WTC11 (cell line): ENCODE measurements around the gene SRCIN1. TPM values are rescaled to one million over a fixed set of nuclear protein-coding genes. Genes with fewer than 3 reads are reported as not detected.
A peak's percentile ranks its signal among the peaks of the same experiment; 100 is the strongest.

Source experiments
- ATF3 ChIP-seq: sonication (generic); formaldehyde crosslinking; conservative IDR thresholded peaks from 2 replicates; pipeline ENCODE4 v1.8.1; 2022; ENCODE audit warnings: mild to moderate bottlenecking, missing genetic modification reagents
- CBFB ChIP-seq: sonication (generic); formaldehyde crosslinking; IDR thresholded peaks from 2 replicates; pipeline ENCODE4 v1.8.1; 2022; ENCODE audit warnings: mild to moderate bottlenecking, low read depth, missing genetic modification reagents
- E2F5 ChIP-seq: sonication (generic); formaldehyde crosslinking; IDR thresholded peaks from 2 replicates; pipeline ENCODE4 v1.8.1; 2022; ENCODE audit warnings: mild to moderate bottlenecking, moderate library complexity, missing genetic modification reagents
- FOXJ3 ChIP-seq: sonication (generic); formaldehyde crosslinking; IDR thresholded peaks from 2 replicates; pipeline ENCODE4 v1.9.0; 2021; ENCODE audit warnings: missing genetic modification reagents, mild to moderate bottlenecking, borderline replicate concordance
- FOXK1 ChIP-seq: sonication (generic); formaldehyde crosslinking; IDR thresholded peaks from 2 replicates; pipeline ENCODE4 v1.8.0; 2022; ENCODE audit warnings: mild to moderate bottlenecking, moderate library complexity, missing genetic modification reagents
- FOXP1 ChIP-seq: sonication (generic); formaldehyde crosslinking; IDR thresholded peaks from 2 replicates; pipeline ENCODE4 v1.8.0; 2022; ENCODE audit warnings: missing genetic modification reagents, mild to moderate bottlenecking, moderate library complexity, borderline replicate concordance
- FOXP4 ChIP-seq: sonication (generic); formaldehyde crosslinking; IDR thresholded peaks from 2 replicates; pipeline ENCODE4 v1.8.0; 2022; ENCODE audit warnings: mild to moderate bottlenecking, missing genetic modification reagents
- GABPB1 ChIP-seq: sonication (generic); formaldehyde crosslinking; IDR thresholded peaks from 2 replicates; pipeline ENCODE4 v1.8.1; 2023; ENCODE audit warnings: mild to moderate bottlenecking, missing genetic modification reagents
- GRHL2 ChIP-seq: fragments of 250-450 bp; sonication (Bioruptor Pico); IDR thresholded peaks from 2 replicates; pipeline ENCODE4 v1.8.0; 2022; ENCODE audit warnings: mild to moderate bottlenecking, moderate library complexity; ENCODE audit not compliant: insufficient replicate concordance, severe bottlenecking
- HMGXB4 ChIP-seq: sonication (generic); formaldehyde crosslinking; IDR thresholded peaks from 2 replicates; pipeline ENCODE4 v1.8.1; 2023; ENCODE audit warnings: mild to moderate bottlenecking, moderate library complexity, missing genetic modification reagents
- JUN ChIP-seq: sonication (generic); formaldehyde crosslinking; IDR thresholded peaks from 2 replicates; pipeline ENCODE4 v1.8.0; 2023; ENCODE audit warnings: mild to moderate bottlenecking, missing genetic modification reagents
- KAT7 ChIP-seq: sonication (generic); formaldehyde crosslinking; IDR thresholded peaks from 2 replicates; pipeline ENCODE4 v1.8.1; 2023; ENCODE audit warnings: missing genetic modification reagents, mild to moderate bottlenecking, borderline replicate concordance
- MXD4 ChIP-seq: fragments of 250-450 bp; sonication (Bioruptor Pico); IDR thresholded peaks from 2 replicates; pipeline ENCODE4 v1.8.0; 2021; ENCODE audit warnings: mild to moderate bottlenecking, moderate library complexity, borderline replicate concordance
- TEAD1 ChIP-seq: sonication (generic); formaldehyde crosslinking; IDR thresholded peaks from 2 replicates; pipeline ENCODE4 v1.8.0; 2022; ENCODE audit warnings: mild to moderate bottlenecking, missing genetic modification reagents
- USF1 ChIP-seq: sonication (generic); formaldehyde crosslinking; IDR thresholded peaks from 2 replicates; pipeline ENCODE4 v1.8.0; 2022; ENCODE audit warnings: mild to moderate bottlenecking, missing genetic modification reagents
- ZNF317 ChIP-seq: sonication (generic); formaldehyde crosslinking; IDR thresholded peaks from 2 replicates; pipeline ENCODE4 v1.8.1; 2023; ENCODE audit warnings: low read depth, mild to moderate bottlenecking, moderate library complexity, missing genetic modification reagents, borderline replicate concordance
- total RNA-seq: library from RNA; stranded (reverse); gene quantifications from 3 replicates; pipeline ENCODE4 v1.2.3, GENCODE V29; 2021
- TF ChIP-seq, protein P1 (sequence below): sonication (generic); formaldehyde crosslinking; conservative IDR thresholded peaks from 2 replicates; pipeline ENCODE4 v1.8.1; 2023; ENCODE audit warnings: mild to moderate bottlenecking, low read depth, missing genetic modification reagents, moderate library complexity
- TF ChIP-seq, protein P2 (sequence below): sonication (generic); formaldehyde crosslinking; IDR thresholded peaks from 2 replicates; pipeline ENCODE4 v1.8.0; 2023; ENCODE audit warnings: missing genetic modification reagents, mild to moderate bottlenecking, borderline replicate concordance
- TF ChIP-seq, protein P3 (sequence below): sonication (generic); formaldehyde crosslinking; IDR thresholded peaks from 2 replicates; pipeline ENCODE4 v1.8.0; 2023; ENCODE audit warnings: mild to moderate bottlenecking, missing genetic modification reagents

The SRCIN1 gene
- total RNA-seq, 1 experiment from 2014 or later, result 17.3 TPM

DNA sequence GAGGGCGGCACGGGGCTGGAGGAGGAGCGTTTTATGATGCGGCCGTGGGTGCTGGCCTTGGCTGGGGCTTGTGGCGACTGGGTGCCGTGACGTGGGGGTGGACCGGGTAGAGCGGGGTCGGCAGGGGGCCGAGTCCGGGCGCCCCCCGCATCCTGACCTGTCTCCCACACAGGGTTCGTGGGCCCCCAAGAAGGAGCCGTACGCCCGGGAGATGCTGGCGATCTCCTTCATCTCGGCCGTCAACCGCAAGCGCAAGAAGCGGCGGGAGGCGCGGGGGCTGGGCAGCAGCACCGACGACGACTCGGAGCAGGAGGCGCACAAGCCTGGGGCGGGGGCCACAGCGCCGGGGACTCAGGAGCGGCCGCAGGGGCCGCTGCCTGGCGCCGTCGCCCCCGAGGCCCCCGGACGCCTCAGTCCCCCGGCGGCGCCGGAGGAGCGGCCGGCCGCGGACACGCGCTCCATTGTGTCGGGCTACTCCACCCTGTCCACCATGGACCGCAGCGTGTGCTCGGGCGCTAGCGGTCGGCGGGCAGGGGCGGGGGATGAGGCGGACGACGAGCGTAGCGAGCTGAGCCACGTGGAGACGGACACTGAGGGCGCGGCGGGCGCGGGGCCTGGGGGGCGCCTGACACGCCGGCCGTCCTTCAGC lies 95.9 kb downstream of the SRCIN1 start (continued):
- TF ChIP-seq, protein P1, sequence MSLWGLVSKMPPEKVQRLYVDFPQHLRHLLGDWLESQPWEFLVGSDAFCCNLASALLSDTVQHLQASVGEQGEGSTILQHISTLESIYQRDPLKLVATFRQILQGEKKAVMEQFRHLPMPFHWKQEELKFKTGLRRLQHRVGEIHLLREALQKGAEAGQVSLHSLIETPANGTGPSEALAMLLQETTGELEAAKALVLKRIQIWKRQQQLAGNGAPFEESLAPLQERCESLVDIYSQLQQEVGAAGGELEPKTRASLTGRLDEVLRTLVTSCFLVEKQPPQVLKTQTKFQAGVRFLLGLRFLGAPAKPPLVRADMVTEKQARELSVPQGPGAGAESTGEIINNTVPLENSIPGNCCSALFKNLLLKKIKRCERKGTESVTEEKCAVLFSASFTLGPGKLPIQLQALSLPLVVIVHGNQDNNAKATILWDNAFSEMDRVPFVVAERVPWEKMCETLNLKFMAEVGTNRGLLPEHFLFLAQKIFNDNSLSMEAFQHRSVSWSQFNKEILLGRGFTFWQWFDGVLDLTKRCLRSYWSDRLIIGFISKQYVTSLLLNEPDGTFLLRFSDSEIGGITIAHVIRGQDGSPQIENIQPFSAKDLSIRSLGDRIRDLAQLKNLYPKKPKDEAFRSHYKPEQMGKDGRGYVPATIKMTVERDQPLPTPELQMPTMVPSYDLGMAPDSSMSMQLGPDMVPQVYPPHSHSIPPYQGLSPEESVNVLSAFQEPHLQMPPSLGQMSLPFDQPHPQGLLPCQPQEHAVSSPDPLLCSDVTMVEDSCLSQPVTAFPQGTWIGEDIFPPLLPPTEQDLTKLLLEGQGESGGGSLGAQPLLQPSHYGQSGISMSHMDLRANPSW (CRISPR knock-in tag), result no peak
- no peak for TF ChIP-seq CBFB (CRISPR knock-in tag)
- TF ChIP-seq E2F5, result peak; percentile 50; the same call in 1 of the 2 replicates
- TF ChIP-seq FOXP4 (CRISPR knock-in tag), result peak; percentile 81
- TF ChIP-seq GABPB1 (CRISPR knock-in tag), result no peak
- no peak for TF ChIP-seq GRHL2 (CRISPR knock-in tag)
- TF ChIP-seq FOXP1, result peak; percentile 59; the same call in 1 of the 2 replicates
- TF ChIP-seq, protein P2, sequence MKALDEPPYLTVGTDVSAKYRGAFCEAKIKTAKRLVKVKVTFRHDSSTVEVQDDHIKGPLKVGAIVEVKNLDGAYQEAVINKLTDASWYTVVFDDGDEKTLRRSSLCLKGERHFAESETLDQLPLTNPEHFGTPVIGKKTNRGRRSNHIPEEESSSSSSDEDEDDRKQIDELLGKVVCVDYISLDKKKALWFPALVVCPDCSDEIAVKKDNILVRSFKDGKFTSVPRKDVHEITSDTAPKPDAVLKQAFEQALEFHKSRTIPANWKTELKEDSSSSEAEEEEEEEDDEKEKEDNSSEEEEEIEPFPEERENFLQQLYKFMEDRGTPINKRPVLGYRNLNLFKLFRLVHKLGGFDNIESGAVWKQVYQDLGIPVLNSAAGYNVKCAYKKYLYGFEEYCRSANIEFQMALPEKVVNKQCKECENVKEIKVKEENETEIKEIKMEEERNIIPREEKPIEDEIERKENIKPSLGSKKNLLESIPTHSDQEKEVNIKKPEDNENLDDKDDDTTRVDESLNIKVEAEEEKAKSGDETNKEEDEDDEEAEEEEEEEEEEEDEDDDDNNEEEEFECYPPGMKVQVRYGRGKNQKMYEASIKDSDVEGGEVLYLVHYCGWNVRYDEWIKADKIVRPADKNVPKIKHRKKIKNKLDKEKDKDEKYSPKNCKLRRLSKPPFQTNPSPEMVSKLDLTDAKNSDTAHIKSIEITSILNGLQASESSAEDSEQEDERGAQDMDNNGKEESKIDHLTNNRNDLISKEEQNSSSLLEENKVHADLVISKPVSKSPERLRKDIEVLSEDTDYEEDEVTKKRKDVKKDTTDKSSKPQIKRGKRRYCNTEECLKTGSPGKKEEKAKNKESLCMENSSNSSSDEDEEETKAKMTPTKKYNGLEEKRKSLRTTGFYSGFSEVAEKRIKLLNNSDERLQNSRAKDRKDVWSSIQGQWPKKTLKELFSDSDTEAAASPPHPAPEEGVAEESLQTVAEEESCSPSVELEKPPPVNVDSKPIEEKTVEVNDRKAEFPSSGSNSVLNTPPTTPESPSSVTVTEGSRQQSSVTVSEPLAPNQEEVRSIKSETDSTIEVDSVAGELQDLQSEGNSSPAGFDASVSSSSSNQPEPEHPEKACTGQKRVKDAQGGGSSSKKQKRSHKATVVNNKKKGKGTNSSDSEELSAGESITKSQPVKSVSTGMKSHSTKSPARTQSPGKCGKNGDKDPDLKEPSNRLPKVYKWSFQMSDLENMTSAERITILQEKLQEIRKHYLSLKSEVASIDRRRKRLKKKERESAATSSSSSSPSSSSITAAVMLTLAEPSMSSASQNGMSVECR (CRISPR knock-in tag), result no peak
- TF ChIP-seq KAT7 (CRISPR knock-in tag), result no peak
- TF ChIP-seq FOXK1 (CRISPR knock-in tag), result no peak
- TF ChIP-seq USF1 (CRISPR knock-in tag), result 0 out of 2 replicates have a peak, but pooled peaks have one; percentile 36
- TF ChIP-seq JUN (CRISPR knock-in tag), result no peak
- TF ChIP-seq ZNF317 (CRISPR knock-in tag), result no peak
- TF ChIP-seq, protein P3, sequence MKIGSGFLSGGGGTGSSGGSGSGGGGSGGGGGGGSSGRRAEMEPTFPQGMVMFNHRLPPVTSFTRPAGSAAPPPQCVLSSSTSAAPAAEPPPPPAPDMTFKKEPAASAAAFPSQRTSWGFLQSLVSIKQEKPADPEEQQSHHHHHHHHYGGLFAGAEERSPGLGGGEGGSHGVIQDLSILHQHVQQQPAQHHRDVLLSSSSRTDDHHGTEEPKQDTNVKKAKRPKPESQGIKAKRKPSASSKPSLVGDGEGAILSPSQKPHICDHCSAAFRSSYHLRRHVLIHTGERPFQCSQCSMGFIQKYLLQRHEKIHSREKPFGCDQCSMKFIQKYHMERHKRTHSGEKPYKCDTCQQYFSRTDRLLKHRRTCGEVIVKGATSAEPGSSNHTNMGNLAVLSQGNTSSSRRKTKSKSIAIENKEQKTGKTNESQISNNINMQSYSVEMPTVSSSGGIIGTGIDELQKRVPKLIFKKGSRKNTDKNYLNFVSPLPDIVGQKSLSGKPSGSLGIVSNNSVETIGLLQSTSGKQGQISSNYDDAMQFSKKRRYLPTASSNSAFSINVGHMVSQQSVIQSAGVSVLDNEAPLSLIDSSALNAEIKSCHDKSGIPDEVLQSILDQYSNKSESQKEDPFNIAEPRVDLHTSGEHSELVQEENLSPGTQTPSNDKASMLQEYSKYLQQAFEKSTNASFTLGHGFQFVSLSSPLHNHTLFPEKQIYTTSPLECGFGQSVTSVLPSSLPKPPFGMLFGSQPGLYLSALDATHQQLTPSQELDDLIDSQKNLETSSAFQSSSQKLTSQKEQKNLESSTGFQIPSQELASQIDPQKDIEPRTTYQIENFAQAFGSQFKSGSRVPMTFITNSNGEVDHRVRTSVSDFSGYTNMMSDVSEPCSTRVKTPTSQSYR (CRISPR knock-in tag), result no peak
- no peak for TF ChIP-seq MXD4 (CRISPR knock-in tag)
- TF ChIP-seq HMGXB4 (CRISPR knock-in tag), result no peak
- no peak for TF ChIP-seq TEAD1
- TF ChIP-seq FOXJ3 (CRISPR knock-in tag), result no peak
- no peak for TF ChIP-seq ATF3
